Neuronal stem cell (in vitro differentiated cells): ENCODE data around the gene AIG1.

ENCODE experiments used
- DNase-seq: peaks from one replicate; pipeline ENCODE4 v3.0.0-alpha.2; 2013; ENCODE audit warnings: low spot score
- H2AFZ ChIP-seq: one replicate; pipeline ENCODE4 v1.6.1; 2013; ENCODE audit warnings: mild to moderate bottlenecking, low read length, inconsistent platforms
- H2AK5ac ChIP-seq: 2 replicates; pipeline ENCODE4 v1.6.1; 2013; ENCODE audit warnings: low read depth, mild to moderate bottlenecking, inconsistent platforms, low read length, moderate library complexity, mixed read lengths
- H2BK120ac ChIP-seq: 2 replicates; pipeline ENCODE4 v1.6.1; 2013; ENCODE audit warnings: low read depth, mild to moderate bottlenecking, inconsistent platforms, low read length, moderate library complexity, mixed read lengths
- H2BK12ac ChIP-seq: one replicate; pipeline ENCODE4 v1.6.1; 2013; ENCODE audit warnings: low read length, inconsistent platforms
- H2BK15ac ChIP-seq: 2 replicates; pipeline ENCODE4 v1.6.1; 2013; ENCODE audit warnings: mild to moderate bottlenecking, low read length, inconsistent platforms, mixed read lengths
- H2BK5ac ChIP-seq: one replicate; pipeline ENCODE4 v1.6.1; 2013; ENCODE audit warnings: inconsistent platforms, mild to moderate bottlenecking, low read length, moderate library complexity
- H3K14ac ChIP-seq: one replicate; pipeline ENCODE4 v1.6.1; 2013; ENCODE audit warnings: low read length, inconsistent platforms
- H3K18ac ChIP-seq: 2 replicates; pipeline ENCODE4 v1.6.1; 2013; ENCODE audit warnings: low read length, inconsistent platforms
- H3K23ac ChIP-seq: 2 replicates; pipeline ENCODE4 v1.6.1; 2013; ENCODE audit warnings: low read depth, mild to moderate bottlenecking, mixed read lengths, low read length, inconsistent platforms; ENCODE audit not compliant: poor library complexity
- H3K27ac ChIP-seq: replicated peaks from 3 replicates; pipeline ENCODE4 v1.5.1; 2013; ENCODE audit warnings: low read length, inconsistent platforms
- H3K27me3 ChIP-seq, 3 experiments: 2 replicates each; pipeline ENCODE4 v1.6.1; 2013; ENCODE audit warnings: low read length in 3 of 3, mild to moderate bottlenecking in 2 of 3, inconsistent platforms in 1 of 3, low read depth in 1 of 3, mixed read lengths in 1 of 3, moderate library complexity in 1 of 3; ENCODE audit not compliant: control insufficient read depth in 3 of 3, insufficient read depth in 3 of 3
- H3K36me3 ChIP-seq, 2 donors: replicated peaks in 1 of 2; 2 replicates each; pipeline ENCODE4 v1.6.1; 2013; ENCODE audit warnings: low read length in 2 of 2; ENCODE audit not compliant: control insufficient read depth in 2 of 2, insufficient read depth in 2 of 2
- H3K4ac ChIP-seq: 2 replicates; pipeline ENCODE4 v1.6.1; 2013; ENCODE audit warnings: inconsistent platforms, mild to moderate bottlenecking, low read length, moderate library complexity
- H3K4me1 ChIP-seq, 2 donors: 1 replicate in 1 of 2; 2 replicates in 1 of 2; pipeline ENCODE4 v1.6.1; 2013; ENCODE audit warnings: low read length in 2 of 2, low read depth in 1 of 2; ENCODE audit not compliant: control insufficient read depth in 2 of 2, insufficient read depth in 1 of 2
- H3K4me2 ChIP-seq: one replicate; pipeline ENCODE4 v1.6.1; 2013; ENCODE audit warnings: mild to moderate bottlenecking, low read length, inconsistent platforms; ENCODE audit not compliant: insufficient read depth, poor library complexity, severe bottlenecking
- H3K4me3 ChIP-seq, 2 donors: 2 replicates each; pipeline ENCODE4 v1.5.1; 2013; ENCODE audit warnings: low read length in 2 of 2, mild to moderate bottlenecking in 2 of 2, inconsistent platforms in 1 of 2, moderate library complexity in 1 of 2
- H3K79me1 ChIP-seq: one replicate; pipeline ENCODE4 v1.6.1; 2013; ENCODE audit warnings: low read depth, mild to moderate bottlenecking, inconsistent platforms, low read length, moderate library complexity
- H3K9ac ChIP-seq: one replicate; pipeline ENCODE4 v1.6.1; 2013; ENCODE audit warnings: mild to moderate bottlenecking, low read depth, low read length, inconsistent platforms; ENCODE audit not compliant: poor library complexity
- H3K9me3 ChIP-seq, 2 donors: replicated peaks in 1 of 2; 2 replicates each; pipeline versions ENCODE3 to v1.6.1; 2013; ENCODE audit warnings: low read length in 2 of 2, mild to moderate bottlenecking in 2 of 2, inconsistent platforms in 1 of 2, low read depth in 1 of 2, mixed read lengths in 1 of 2, moderate library complexity in 1 of 2; ENCODE audit not compliant: control insufficient read depth in 2 of 2, insufficient read depth in 1 of 2
- H4K8ac ChIP-seq: one replicate; pipeline ENCODE4 v1.6.1; 2013; ENCODE audit warnings: low read depth, mild to moderate bottlenecking, inconsistent platforms, low read length, moderate library complexity
- H4K91ac ChIP-seq: one replicate; pipeline ENCODE4 v1.6.1; 2013; ENCODE audit warnings: low read length, low read depth, mild to moderate bottlenecking, inconsistent platforms; ENCODE audit not compliant: poor library complexity
- WGBS, 2 donors: extraction: QIAGEN DNeasy Blood & Tissue Kit; methylation state at CpG; one replicate each; pipeline ENCODE4 v1.1.7; 2013; ENCODE audit warnings: missing lambda C conversion rate in 2 of 2, mixed read lengths in 1 of 2; ENCODE audit not compliant: insufficient read length in 2 of 2, insufficient replicate concordance in 1 of 2; ENCODE audit errors: extremely low coverage in 2 of 2; 5-methylcytosine and 5-hydroxymethylcytosine counted together

AIG1 gene

DNA sequence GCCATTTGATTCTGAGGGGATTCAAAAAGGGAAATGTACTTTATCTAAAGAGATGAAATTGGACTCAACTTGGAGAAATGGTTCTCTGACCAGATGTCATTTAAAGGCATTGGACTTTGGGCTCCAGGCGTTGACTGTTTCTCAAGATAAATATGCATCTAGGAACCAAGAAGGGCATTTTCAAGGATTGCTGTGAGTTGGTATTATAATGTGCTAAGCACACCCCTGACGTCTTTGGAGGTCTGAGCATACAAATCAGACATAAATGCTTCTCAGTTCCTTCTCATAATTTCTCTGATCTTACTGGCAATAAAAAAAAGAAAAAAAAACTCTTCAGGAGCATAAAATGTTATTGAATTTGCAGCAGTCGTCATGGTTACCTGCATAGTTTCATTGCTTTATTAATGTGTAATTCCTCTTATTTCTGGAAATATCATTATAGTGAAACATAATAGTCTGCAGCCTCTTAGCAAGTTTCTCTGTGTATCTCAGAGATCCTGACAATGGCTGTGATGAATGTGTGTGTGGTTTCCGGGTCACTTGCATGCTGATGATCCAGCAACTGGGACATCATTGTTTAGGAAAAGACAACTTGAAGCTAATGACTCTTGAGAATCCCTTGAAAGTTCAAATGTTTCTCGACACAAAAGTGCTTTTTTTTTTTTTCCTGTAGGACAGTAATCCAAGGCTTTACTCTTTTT lies 136.0 kb downstream of the AIG1 start:
- no peak overlapping the region for H3K4me3 ChIP-seq
- H2AK5ac ChIP-seq: no peak overlapping the region
- H3K79me1 ChIP-seq: no peaks in the 10 kb centered on the region
- no peak overlapping the region for H3K4ac ChIP-seq
- H3K9ac ChIP-seq: no peak overlapping the region
- no peak overlapping the region for H3K27ac ChIP-seq
- no peaks in the 10 kb centered on the region for H3K36me3 ChIP-seq
- no peak overlapping the region for H2BK120ac ChIP-seq
- peaks cover 0 to 20% of the 10 kb centered on the region in 2 donors for H3K4me1 ChIP-seq
- DNase-seq: no peak
- H3K18ac ChIP-seq: no peak overlapping the region
- no peak overlapping the region for H2BK15ac ChIP-seq
- H4K91ac ChIP-seq: no peak overlapping the region
- no peak overlapping the region for H2BK12ac ChIP-seq
- H2AFZ ChIP-seq: peak overlapping the region; percentile 11
- no peak overlapping the region for H3K4me2 ChIP-seq
- H2BK5ac ChIP-seq: no peak overlapping the region
- no peaks in the 10 kb centered on the region for H3K27me3 ChIP-seq
- no peaks in the 10 kb centered on the region for H3K9me3 ChIP-seq
- no peak overlapping the region for H3K14ac ChIP-seq
- H4K8ac ChIP-seq: no peak overlapping the region
- no CpG with 5 or more reads among the region's 5 CpGs for WGBS, 2 donors
- H3K23ac ChIP-seq: no peak overlapping the region

DNA sequence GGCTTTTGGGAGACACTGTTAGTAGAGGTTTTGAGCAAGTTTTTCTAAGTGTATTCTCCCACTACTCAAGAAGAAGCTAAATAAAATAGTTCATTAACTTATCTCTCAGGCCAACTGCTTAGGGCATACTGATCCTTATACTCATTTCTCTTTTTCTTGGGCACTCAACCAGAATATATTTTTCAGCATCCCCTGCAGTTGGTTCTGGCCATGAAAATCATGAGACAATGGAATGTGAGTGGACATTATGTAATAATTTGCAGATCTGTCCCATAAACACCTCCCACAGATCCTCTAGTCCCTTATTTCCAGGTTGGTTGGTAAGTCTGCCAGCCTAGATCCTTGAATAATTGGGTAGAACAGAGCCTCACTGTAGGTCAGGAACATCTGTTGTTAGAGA lies 136.7 kb downstream of the AIG1 start:
- Histone ChIP-seq H2BK5ac (no peak overlapping the region), H3K36me3 (no peaks in the 10 kb centered on the region), H3K27ac (no peak overlapping the region), H3K4me2 (no peak overlapping the region), H3K4me3 (no peak overlapping the region), H2AFZ (no peak overlapping the region), H3K9me3 (no peaks in the 10 kb centered on the region), H3K9ac (no peak overlapping the region), H4K91ac (no peak overlapping the region), H4K8ac (no peak overlapping the region), H2AK5ac (no peak overlapping the region), H3K4ac (no peak overlapping the region), H3K27me3 (no peaks in the 10 kb centered on the region), H3K4me1 (peaks cover 0 to 20% of the 10 kb centered on the region in 2 donors), H3K14ac (no peak overlapping the region), H3K23ac (no peak overlapping the region), H2BK15ac (no peak overlapping the region), H3K18ac (no peak overlapping the region), H2BK120ac (no peak overlapping the region), H3K79me1 (no peaks in the 10 kb centered on the region), H2BK12ac (no peak overlapping the region)
- DNase-seq: no peak

DNA sequence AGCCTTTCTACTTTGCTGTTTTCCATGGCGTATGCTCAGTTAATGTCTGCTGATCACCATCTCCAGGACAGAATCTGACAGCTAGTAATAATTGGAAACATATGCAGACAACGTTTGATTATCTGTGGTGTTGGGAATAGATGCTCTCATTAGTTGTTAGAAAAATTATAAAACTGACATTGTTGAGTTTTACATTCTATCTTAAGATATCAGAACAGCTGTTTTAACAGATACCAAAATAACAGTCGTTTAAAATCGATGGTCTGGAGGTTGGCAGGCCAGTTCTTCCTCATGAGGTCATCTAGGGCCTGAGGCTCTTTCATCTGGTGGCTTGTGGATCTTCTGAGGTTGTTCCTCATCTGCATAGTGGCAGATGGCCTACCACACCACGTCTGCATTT lies 137.6 kb downstream of the AIG1 start:
- H2BK15ac ChIP-seq: no peak overlapping the region
- no peak overlapping the region for H2BK5ac ChIP-seq
- H2BK120ac ChIP-seq: no peak overlapping the region
- no peak overlapping the region for H2AK5ac ChIP-seq
- H3K27me3 ChIP-seq: no peaks in the 10 kb centered on the region
- H3K23ac ChIP-seq: no peak overlapping the region
- H3K9ac ChIP-seq: no peak overlapping the region
- H3K36me3 ChIP-seq: no peaks in the 10 kb centered on the region
- no peaks in the 10 kb centered on the region for H3K79me1 ChIP-seq
- H3K4me1 ChIP-seq: peaks cover 0 to 20% of the 10 kb centered on the region in 2 donors
- no peak overlapping the region for H4K8ac ChIP-seq
- no CpG with 5 or more reads among the region's 5 CpGs for WGBS, 2 donors
- H3K4me2 ChIP-seq: no peak overlapping the region
- H3K4me3 ChIP-seq: no peak overlapping the region
- H4K91ac ChIP-seq: no peak overlapping the region
- H3K14ac ChIP-seq: no peak overlapping the region
- no peak overlapping the region for H3K4ac ChIP-seq
- H3K9me3 ChIP-seq: no peaks in the 10 kb centered on the region
- no peak overlapping the region for H3K27ac ChIP-seq
- no peak overlapping the region for H2AFZ ChIP-seq
- H3K18ac ChIP-seq: no peak overlapping the region
- no peak for DNase-seq
- no peak overlapping the region for H2BK12ac ChIP-seq

DNA sequence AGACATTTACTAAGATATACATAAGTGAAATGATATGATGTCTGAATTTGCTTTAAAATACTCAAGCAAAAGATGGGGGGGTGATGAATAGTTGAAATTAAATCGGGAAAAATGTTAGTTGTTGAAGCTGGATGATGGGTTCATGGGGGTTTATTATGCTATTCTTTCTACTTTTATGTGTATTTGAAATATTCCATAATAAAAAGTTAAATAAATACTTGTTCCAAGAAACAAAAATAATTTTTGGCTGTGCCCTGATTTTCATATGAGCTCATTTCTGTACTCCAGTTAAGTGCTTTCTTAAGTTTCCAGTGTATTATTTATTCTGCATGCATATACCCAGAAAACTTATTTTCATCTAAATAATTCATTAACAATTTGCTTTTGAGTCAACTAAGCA lies 138.6 kb downstream of the AIG1 start:
- no peak overlapping the region for H2BK5ac ChIP-seq
- DNase-seq: no peak
- no peak overlapping the region for H2BK120ac ChIP-seq
- no peak overlapping the region for H3K18ac ChIP-seq
- no peak overlapping the region for H3K9ac ChIP-seq
- H3K4me2 ChIP-seq: no peak overlapping the region
- no peak overlapping the region for H2AK5ac ChIP-seq
- peaks cover 0 to 2% of the 10 kb centered on the region in 2 donors for H3K9me3 ChIP-seq
- H3K4me3 ChIP-seq: no peak overlapping the region
- H2BK12ac ChIP-seq: no peak overlapping the region
- H2BK15ac ChIP-seq: no peak overlapping the region
- H3K27me3 ChIP-seq: no peaks in the 10 kb centered on the region
- no peak overlapping the region for H3K14ac ChIP-seq
- H3K4ac ChIP-seq: no peak overlapping the region
- H4K91ac ChIP-seq: no peak overlapping the region
- no peak overlapping the region for H2AFZ ChIP-seq
- H3K79me1 ChIP-seq: no peaks in the 10 kb centered on the region
- WGBS, 2 donors: 100% methylated on average over 1 of the region's 1 CpG; no CpG with 5 or more reads in 1 of the 2 donors
- H3K27ac ChIP-seq: no peak overlapping the region
- H3K4me1 ChIP-seq: peaks cover 0 to 20% of the 10 kb centered on the region in 2 donors
- H4K8ac ChIP-seq: no peak overlapping the region
- H3K23ac ChIP-seq: no peak overlapping the region
- no peaks in the 10 kb centered on the region for H3K36me3 ChIP-seq
